ENCODE measurements around the gene KHDRBS2. TPM values are rescaled to one million over a fixed set of nuclear protein-coding genes. Genes with fewer than 3 reads are reported as not detected.

Gene KHDRBS2
- polyA plus RNA-seq, 1 experiment: not detected

DNA sequence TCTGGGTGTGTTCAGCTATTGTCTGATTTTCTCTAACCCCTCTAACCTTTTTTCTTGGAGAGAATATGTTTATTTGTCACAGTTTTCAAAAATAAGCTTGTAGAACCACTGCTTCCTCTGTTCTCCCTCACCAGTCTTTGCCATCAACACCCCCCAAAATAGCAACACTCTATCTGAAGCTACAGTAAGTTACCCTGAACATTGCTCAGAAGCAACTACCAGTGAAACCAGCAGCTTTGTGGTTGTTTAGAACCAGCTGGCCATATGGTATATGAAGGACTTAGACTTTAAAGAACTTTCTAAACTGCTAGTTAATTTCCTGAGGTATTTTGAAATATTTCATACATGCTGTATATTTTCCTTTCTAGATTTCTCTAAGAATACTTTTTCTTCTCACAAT, 242.9 kb downstream of the KHDRBS2 start:
- no peaks in the 10 kb centered on the region for H3K27me3 ChIP-seq (ENCODE audit: control insufficient read depth, insufficient read depth, low read length)
- H3K36me3 ChIP-seq (ENCODE audit: control insufficient read depth, insufficient read depth, low read length): no peaks in the 10 kb centered on the region
- POLR2A ChIA-PET: no interaction called here
- H3K4me3 ChIP-seq (ENCODE audit: low read depth, low read length): no peak overlapping the region
- no peak for DNase-seq (ENCODE audit: low read depth)
- TF ChIP-seq, protein P1, sequence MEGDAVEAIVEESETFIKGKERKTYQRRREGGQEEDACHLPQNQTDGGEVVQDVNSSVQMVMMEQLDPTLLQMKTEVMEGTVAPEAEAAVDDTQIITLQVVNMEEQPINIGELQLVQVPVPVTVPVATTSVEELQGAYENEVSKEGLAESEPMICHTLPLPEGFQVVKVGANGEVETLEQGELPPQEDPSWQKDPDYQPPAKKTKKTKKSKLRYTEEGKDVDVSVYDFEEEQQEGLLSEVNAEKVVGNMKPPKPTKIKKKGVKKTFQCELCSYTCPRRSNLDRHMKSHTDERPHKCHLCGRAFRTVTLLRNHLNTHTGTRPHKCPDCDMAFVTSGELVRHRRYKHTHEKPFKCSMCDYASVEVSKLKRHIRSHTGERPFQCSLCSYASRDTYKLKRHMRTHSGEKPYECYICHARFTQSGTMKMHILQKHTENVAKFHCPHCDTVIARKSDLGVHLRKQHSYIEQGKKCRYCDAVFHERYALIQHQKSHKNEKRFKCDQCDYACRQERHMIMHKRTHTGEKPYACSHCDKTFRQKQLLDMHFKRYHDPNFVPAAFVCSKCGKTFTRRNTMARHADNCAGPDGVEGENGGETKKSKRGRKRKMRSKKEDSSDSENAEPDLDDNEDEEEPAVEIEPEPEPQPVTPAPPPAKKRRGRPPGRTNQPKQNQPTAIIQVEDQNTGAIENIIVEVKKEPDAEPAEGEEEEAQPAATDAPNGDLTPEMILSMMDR (IDR thresholded peaks at IDR 0.05; ENCODE audit: insufficient read depth, low read depth, low read length): no peak
- CTCF ChIA-PET: no interaction called here

DNA sequence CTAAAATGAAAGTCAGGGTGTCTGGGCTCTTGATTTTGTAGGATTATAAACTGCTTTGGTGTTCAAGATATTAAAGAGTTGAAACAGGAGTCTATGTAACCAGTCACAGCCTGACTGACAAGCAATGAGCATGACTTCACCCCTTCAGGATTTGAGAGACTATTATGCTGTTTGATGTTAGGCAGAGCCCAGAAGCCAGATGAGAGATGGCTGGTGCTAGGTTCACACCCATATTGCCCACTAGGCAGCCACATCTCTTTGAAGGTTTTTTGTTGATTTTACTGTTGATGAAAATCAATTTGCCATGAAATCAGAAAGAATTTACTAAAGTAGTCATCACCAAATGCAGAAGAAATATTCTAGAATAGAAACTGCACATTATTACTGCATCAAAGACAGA, 243.6 kb downstream of the KHDRBS2 start:
- POLR2A ChIA-PET: no interaction called here

DNA sequence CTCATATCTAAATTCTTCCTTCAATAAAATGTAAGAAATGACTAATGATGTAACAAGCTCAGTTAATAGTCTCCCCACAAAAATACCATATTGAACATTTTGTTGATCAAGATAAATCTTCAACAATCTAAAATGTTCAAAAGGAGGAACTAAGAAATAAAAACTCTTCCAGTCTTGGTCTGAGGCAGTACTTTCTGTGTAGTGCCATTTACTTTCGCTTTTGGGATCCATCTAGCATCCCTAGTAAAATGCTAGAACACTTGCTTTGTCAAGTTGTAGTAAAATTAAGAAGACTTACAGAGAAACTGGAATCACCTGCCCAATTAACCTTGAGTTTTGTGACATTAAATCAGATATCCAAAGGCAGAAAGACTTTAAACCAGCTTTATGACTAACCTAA, 246.4 kb downstream of the KHDRBS2 start:
- ChIA-PET POLR2A (no interaction called here), CTCF (no interaction called here)
- Histone ChIP-seq H3K36me3 (ENCODE audit: control insufficient read depth, insufficient read depth, low read length) (no peaks in the 10 kb centered on the region), H3K4me3 (ENCODE audit: low read depth, low read length) (no peak overlapping the region), H3K27me3 (ENCODE audit: control insufficient read depth, insufficient read depth, low read length) (no peaks in the 10 kb centered on the region)
- no peak for DNase-seq (ENCODE audit: low read depth)
- TF ChIP-seq, protein P1 (IDR thresholded peaks at IDR 0.05; ENCODE audit: insufficient read depth, low read depth, low read length): no peak

More for the DNA sequence above, 243.6 kb downstream of the KHDRBS2 start:
- no peaks in the 10 kb centered on the region for H3K27me3 ChIP-seq (ENCODE audit: control insufficient read depth, insufficient read depth, low read length)
- CTCF ChIA-PET: no interaction called here
- no peak for DNase-seq (ENCODE audit: low read depth)
- TF ChIP-seq, protein P1 (IDR thresholded peaks at IDR 0.05; ENCODE audit: insufficient read depth, low read depth, low read length): no peak
- no peak overlapping the region for H3K4me3 ChIP-seq (ENCODE audit: low read depth, low read length)
- no peaks in the 10 kb centered on the region for H3K36me3 ChIP-seq (ENCODE audit: control insufficient read depth, insufficient read depth, low read length)

DNA sequence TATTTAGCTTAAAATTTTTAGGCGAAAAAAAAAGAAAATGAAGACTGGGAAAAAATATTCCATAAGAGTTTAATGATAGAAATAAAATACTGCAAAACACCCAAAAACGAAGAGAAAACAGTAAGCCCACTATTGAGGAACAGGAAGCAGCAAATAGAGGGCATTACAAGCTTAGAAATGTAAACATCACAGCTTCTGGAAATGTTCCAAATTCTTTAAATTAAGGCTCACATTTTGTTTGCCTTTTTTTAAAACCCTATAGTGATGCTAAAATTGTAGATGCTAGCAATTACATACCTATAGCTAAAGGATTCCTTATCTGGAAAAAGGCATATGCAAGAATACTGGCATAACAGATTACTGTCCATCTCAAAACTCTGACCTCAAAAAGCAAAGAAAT, 248.6 kb downstream of the KHDRBS2 start:
- DNase-seq (ENCODE audit: low read depth): no peak
- ChIA-PET CTCF (no interaction called here), POLR2A (no interaction called here)
- H3K27me3 ChIP-seq (ENCODE audit: control insufficient read depth, insufficient read depth, low read length): no peaks in the 10 kb centered on the region
- no peak overlapping the region for H3K4me3 ChIP-seq (ENCODE audit: low read depth, low read length)
- TF ChIP-seq, protein P1 (IDR thresholded peaks at IDR 0.05; ENCODE audit: insufficient read depth, low read depth, low read length): no peak
- H3K36me3 ChIP-seq (ENCODE audit: control insufficient read depth, insufficient read depth, low read length): no peaks in the 10 kb centered on the region

DNA sequence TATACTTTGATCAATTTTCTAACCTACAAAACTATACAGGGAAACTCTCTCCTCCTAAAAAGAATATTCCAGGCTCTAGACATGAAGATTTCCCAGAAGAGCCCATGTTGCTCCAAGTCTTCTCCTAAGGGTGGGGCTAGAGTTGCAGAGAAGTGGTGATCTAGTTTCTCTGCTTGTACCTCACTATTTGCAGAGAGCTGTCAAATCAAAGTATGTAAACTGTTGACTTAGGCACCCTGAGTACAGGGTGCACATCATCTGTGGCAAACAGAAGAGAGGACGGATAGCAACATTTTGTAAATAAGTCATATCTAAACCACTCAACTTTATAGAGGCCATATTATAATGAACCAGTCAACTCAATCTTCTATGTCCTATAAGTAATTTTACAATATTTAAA, 250.1 kb downstream of the KHDRBS2 start:
- no peaks in the 10 kb centered on the region for H3K36me3 ChIP-seq (ENCODE audit: control insufficient read depth, insufficient read depth, low read length)
- POLR2A ChIA-PET: no interaction called here
- TF ChIP-seq, protein P1 (IDR thresholded peaks at IDR 0.05; ENCODE audit: insufficient read depth, low read depth, low read length): no peak

More for the DNA sequence above, 250.1 kb downstream of the KHDRBS2 start:
- DNase-seq (ENCODE audit: low read depth): no peak
- Histone ChIP-seq H3K27me3 (ENCODE audit: control insufficient read depth, insufficient read depth, low read length) (no peaks in the 10 kb centered on the region), H3K4me3 (ENCODE audit: low read depth, low read length) (no peak overlapping the region)
- CTCF ChIA-PET: no interaction called here
